Endometrium (tissue), 2 donors: Measurements from ENCODE around the gene ADRB2.
"Not testable (repeated sequence)": the region's sequence is repeated elsewhere in the genome, so short reads cannot be mapped to it uniquely, and the experiment has no call there.

Experiments used
- FAIRE-seq: peaks from 2 replicates; lab custom pipeline; 2012; peaks lifted over from hg19 to GRCh38; lab: Jason Lieb, UNC
- donor health status: control.
- donor health status: control.

ADRB2 gene

DNA sequence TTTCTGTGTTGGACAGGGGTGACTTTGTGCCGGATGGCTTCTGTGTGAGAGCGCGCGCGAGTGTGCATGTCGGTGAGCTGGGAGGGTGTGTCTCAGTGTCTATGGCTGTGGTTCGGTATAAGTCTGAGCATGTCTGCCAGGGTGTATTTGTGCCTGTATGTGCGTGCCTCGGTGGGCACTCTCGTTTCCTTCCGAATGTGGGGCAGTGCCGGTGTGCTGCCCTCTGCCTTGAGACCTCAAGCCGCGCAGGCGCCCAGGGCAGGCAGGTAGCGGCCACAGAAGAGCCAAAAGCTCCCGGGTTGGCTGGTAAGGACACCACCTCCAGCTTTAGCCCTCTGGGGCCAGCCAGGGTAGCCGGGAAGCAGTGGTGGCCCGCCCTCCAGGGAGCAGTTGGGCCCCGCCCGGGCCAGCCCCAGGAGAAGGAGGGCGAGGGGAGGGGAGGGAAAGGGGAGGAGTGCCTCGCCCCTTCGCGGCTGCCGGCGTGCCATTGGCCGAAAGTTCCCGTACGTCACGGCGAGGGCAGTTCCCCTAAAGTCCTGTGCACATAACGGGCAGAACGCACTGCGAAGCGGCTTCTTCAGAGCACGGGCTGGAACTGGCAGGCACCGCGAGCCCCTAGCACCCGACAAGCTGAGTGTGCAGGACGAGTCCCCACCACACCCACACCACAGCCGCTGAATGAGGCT is at the start of gene ADRB2:
Gene ADRB2, plus strand, starts transcription at position 559 of the 686 bp plus-strand sequence. CDS start 221 bp downstream, outside the sequence.
- FAIRE-seq, result no peak

DNA sequence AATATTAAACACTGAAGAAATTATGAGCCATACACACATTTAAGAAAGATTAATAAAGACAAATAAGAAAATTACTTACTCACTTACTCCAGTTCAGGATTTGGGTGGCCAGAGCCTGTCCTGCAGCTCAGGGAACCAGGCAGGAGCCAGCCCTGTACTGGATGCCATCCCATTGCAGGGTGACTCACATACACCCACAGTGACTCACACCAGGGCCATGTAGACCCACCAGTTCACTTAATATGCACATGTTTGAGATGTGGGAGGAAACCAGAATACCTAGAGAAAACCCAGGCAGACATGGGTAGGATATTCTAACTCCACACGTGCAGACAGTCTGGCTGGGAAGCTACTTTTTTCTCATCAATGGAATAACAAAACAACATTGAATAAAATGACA is 49.6 kb upstream of the ADRB2 start:
- FAIRE-seq, result no peak

- no peak for FAIRE-seq
Observed at GRCh38 chr5:148778882-148779281, 47.5 kb upstream of the ADRB2 start.

GRCh38 chr5:148780711-148781110 is 45.7 kb upstream of the ADRB2 start:
- no peak for FAIRE-seq

DNA sequence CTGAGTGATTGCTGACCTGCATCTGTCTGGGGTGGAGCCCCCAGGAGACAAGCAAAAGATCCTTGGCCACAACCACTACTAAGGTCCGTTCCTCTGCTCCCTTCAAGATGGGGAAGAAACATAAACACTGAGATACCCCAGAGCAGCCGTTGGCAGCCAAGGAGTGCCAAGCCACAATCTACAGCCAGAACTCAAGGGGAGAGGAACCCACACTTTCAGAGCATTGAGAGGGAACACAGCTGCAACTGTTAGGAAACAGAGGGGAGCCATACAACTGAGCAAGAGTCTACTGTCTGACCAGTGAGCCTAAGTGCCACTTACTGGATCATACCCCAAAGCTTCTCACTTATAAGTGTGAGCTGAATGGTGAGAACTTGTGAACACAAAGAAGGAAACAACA is 44.6 kb upstream of the ADRB2 start:
- FAIRE-seq, result no peak

DNA sequence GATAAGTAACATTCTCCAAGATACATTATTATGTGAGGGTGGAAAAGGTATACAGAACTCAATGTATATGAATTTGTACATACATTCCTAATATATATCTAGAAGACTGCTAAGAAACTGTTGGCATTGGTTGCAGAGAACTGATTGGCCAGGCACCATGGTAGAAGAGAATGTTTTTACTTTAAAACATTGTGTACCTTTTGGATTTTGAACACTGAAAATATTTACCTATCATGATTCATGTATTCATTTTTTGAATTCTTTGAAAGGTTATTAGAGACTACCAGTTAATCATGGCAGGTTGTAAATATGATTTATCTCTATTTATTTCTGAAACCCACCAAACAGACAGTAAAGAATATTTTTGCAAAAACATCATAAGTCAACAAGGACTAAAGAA is 41.2 kb upstream of the ADRB2 start:
- FAIRE-seq, result no peak

DNA sequence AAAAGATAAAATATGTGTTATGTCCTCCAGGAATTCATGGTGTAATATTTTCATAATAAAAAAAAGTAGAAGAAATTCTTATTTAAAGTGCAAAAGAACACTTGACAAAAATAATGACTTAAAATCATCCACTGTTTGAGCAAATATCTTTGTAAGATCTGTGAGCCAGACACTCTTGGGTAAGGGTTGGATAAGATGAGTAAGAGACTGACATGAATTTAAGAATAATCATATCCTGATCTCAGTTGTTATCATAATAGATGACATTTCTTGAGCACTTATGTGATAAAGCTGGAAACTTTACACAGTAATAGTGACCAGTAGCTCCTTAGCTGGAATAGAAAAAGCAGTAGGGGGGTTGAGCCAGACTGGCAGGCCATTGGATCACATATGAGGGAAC is 40.0 kb upstream of the ADRB2 start:
- FAIRE-seq, result no peak

- FAIRE-seq, result no peak
Observed at GRCh38 chr5:148788636-148789035, 37.8 kb upstream of the ADRB2 start.

DNA sequence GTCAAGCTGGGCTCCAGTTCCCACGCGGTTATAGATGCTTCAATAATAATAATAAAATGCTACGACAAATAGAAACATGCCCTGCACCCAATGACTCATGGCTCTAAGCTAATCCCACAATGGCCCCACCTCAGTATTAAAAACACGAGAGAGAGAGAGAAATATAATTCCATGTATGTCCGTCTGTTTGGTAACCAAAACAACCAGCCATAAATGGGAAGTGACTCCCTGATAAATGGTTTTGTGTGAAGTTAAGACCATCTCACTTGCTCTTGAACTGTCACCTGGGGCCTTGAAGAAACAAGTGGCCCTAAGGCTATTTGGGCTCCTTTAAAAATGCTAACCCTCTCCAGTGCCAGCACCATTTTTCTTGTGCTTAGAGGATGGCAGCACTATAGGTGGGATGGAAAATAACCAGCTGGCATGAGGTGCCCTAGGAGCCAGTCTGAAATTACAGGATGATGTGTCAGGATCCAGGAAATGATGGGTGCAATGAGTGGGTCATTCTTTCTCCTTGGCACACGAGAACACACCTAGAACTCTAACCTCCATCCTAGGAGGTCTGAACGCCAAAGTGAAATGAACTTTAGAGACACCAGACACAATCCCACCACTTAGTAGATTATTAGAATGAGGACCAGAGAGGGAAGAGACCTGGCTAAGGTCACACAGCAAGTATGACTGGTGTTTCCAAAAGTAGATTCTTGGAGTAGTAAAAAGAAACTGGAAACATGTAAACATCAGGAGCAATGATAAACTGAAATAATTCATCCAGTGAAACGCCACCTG is 35.7 kb upstream of the ADRB2 start:
- FAIRE-seq, result no peak

- no peak for FAIRE-seq
Observed at GRCh38 chr5:148791334-148791667, 35.1 kb upstream of the ADRB2 start.

GRCh38 chr5:148791696-148792095 is 34.7 kb upstream of the ADRB2 start:
- FAIRE-seq, result no peak

DNA sequence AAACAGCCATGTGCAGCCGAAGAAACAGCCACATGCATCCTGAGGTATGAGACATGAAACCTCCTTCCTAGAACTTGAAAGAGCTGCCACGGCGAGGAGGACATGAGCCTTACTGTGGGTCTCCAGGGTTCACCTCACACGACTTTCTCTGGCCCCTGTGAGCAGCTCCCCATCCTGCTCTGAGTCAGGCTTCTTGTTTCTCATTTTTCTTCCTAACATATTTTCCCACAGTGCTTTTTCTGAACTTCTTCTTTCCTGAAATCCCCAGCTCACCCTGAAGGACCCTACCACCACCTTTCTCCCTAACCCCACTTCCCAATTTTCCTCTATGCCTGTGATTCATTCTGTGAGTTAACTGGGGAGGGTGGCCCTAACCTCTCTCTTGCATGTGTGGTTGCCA is 33.7 kb upstream of the ADRB2 start:
- no peak for FAIRE-seq

GRCh38 chr5:148793261-148793660 is 33.1 kb upstream of the ADRB2 start:
- FAIRE-seq, result no peak

- FAIRE-seq, result no peak
Observed at GRCh38 chr5:148794275-148794674, 32.1 kb upstream of the ADRB2 start.

DNA sequence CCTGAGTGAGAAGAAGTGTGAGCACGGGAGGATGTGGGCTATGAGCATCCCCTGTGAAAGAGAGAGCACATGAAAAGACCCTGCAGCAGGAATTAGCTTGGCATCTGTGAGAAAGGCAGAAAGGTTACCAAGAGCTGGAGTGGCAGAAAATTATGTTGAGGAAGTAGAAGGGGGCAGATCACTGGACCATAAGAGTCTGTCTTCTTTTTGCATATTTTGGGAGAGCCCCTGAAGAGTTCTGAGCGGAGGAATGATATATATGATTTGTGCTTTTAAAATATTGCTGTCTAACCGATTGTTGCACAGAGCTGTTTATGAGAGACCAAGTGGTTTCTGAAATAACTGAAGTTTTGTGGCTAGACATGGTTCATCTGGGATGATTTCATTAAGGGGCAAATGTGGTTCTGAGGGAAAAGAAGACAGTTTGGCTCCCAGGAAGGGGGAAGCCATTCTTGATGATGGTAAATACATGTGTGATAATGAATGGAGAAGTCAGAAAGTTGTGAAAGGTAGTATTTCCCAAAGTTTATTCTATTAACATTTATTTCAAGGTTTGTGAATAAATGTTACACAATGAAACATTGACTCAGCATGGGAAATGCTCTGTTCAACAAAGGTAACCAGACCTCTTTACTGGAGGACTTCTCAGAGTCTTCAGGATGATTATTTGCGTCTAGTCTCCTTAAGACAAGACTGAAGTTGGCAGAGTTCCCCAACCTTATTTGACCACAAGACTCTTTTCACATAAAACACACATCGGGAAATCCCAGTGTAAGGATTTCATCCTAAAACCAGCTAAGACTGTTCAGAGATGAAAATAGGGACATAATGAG is 31.5 kb upstream of the ADRB2 start:
- FAIRE-seq, result no peak

GRCh38 chr5:148796936-148797335 is 29.5 kb upstream of the ADRB2 start:
- FAIRE-seq, result no peak

GRCh38 chr5:148798786-148799185 is 27.6 kb upstream of the ADRB2 start:
- FAIRE-seq, result no peak

GRCh38 chr5:148799737-148800527 is 26.5 kb upstream of the ADRB2 start:
- FAIRE-seq, result no peak

- no peak for FAIRE-seq
Observed at GRCh38 chr5:148801682-148802276, 24.6 kb upstream of the ADRB2 start.

DNA sequence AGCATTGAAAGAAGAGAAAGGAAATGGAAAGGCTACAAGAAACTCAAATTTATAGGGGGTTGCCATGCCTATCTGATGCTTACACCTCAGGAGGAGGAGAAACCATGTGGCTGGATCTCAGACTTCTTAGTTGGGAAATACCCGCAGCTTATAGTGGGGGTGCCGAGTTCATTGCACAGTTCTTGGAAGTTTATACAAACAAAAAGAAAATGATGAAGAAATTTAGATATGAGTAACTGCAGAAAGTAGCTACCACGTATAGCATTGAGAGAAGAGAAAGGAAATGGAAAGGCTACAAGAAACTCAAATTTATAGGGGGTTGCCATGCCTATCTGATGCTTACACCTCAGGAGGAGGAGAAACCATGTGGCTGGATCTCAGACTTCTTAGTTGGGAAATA is 23.0 kb upstream of the ADRB2 start:
- FAIRE-seq, result not testable (repeated sequence)

GRCh38 chr5:148804393-148804792 is 22.0 kb upstream of the ADRB2 start:
- FAIRE-seq, result no peak
